MCF 10A (cell line): ENCODE measurements around the gene ASCL3. TPM values are rescaled to one million over a fixed set of nuclear protein-coding genes. Genes with fewer than 3 reads are reported as not detected.

Source experiments
- BruUV-seq: library from RNA; stranded (reverse); fragments of 400-500 nt; replicated peaks from 2 replicates; lab custom pipeline; 2021; lab: Mats Ljungman, UMichigan
- CTCF ChIA-PET: fragments of 300-600 bp; sonication (Branson Sonifier 250); formaldehyde crosslinking; extraction: SDS; loops from one replicate; lab custom pipeline; 2021; ENCODE audit warnings: antibody characterized with exemption, inconsistent platforms; lab: Yijun Ruan, JAX
- POLR2A ChIA-PET: fragments of 300-600, 350-650 bp; sonication (Branson Sonifier 250); formaldehyde crosslinking; extraction: SDS; loops from one replicate; lab custom pipeline; 2020; ENCODE audit warnings: antibody characterized with exemption, inconsistent platforms; lab: Yijun Ruan, JAX
- DNase-seq: peaks from one replicate; pipeline ENCODE4 v3.0.0-alpha.2; 2018; ENCODE audit not compliant: unreplicated experiment
- H3K27ac Mint-ChIP-seq: one replicate; pipeline ENCODE4 v1.8.0; 2022; ENCODE audit warnings: mild to moderate bottlenecking, low read depth, mixed read lengths; ENCODE audit not compliant: unreplicated experiment
- H3K27me3 Mint-ChIP-seq: one replicate; pipeline ENCODE4 v1.8.0; 2022; ENCODE audit warnings: mixed read lengths; ENCODE audit not compliant: insufficient read depth, unreplicated experiment
- H3K36me3 Mint-ChIP-seq: one replicate; pipeline ENCODE4 v1.8.0; 2022; ENCODE audit warnings: mild to moderate bottlenecking, moderate library complexity, mixed read lengths; ENCODE audit not compliant: insufficient read depth, unreplicated experiment
- H3K4me1 Mint-ChIP-seq: one replicate; pipeline ENCODE4 v1.8.0; 2022; ENCODE audit warnings: mixed read lengths; ENCODE audit not compliant: insufficient read depth, unreplicated experiment
- H3K4me3 Mint-ChIP-seq: one replicate; pipeline ENCODE4 v1.8.0; 2022; ENCODE audit warnings: mild to moderate bottlenecking, moderate library complexity, mixed read lengths; ENCODE audit not compliant: unreplicated experiment
- H3K9me3 Mint-ChIP-seq: one replicate; pipeline ENCODE4 v1.8.0; 2022; ENCODE audit warnings: mixed read lengths; ENCODE audit not compliant: unreplicated experiment
- CTCF ChIP-seq: fragments of 200-600 bp; IDR thresholded peaks from one replicate; pipeline ENCODE4 v1.8.0; 2022; ENCODE audit warnings: antibody characterized with exemption, mild to moderate bottlenecking; ENCODE audit not compliant: unreplicated experiment
- intact Hi-C: fragments of 100-400 bp; cut with micrococcal nuclease; formaldehyde crosslinking; loops from 2 replicates; pipeline ENCODE4 v1.14.1; 2022
- total RNA-seq: library from RNA; stranded (reverse); gene quantifications from 2 replicates; pipeline ENCODE4 v1.2.3, GENCODE V29; 2022

Gene ASCL3
- total RNA-seq, 1 experiment from 2014 or later, result not detected

- Mint-ChIP-seq H3K27me3 (no peaks in the 10 kb centered on the region), H3K27ac (no peak overlapping the region), H3K4me1 (peaks cover 14% of the 10 kb centered on the region), H3K4me3 (no peak overlapping the region), H3K9me3 (no peaks in the 10 kb centered on the region), H3K36me3 (peaks cover 7% of the 10 kb centered on the region)
- TF ChIP-seq CTCF, result no peak
- no TSS peak for BruUV-seq
- intact Hi-C loops, result no loop called here
- ChIA-PET POLR2A (interaction anchor here (0.8 to 0.9 kb wide), 2 partner anchors 16 to 98 kb away, joined by 3 read pairs; no protein-coding TSS in a partner anchor), CTCF (interaction anchor here (0.6 to 4.2 kb wide), 5 partner anchors 11 to 125 kb away, joined by 3 to 15 read pairs (median 3); no protein-coding TSS in a partner anchor)
- DNase-seq, result no peak
Observed at GRCh38 chr11:8930456-8931175, 12.2 kb downstream of the ASCL3 start.

- peaks cover 7% of the 10 kb centered on the region for H3K36me3 Mint-ChIP-seq
- no TSS peak for BruUV-seq
- ChIA-PET POLR2A (interaction anchor here (0.7 kb wide), 1 partner anchor 13 kb away, joined by 4 read pairs; the partner anchor contains the start of gene ASCL3), CTCF (interaction anchor here (0.8 to 4.2 kb wide), 3 partner anchors 14 to 329 kb away, joined by 3 to 15 read pairs (median 4); no protein-coding TSS in a partner anchor)
- no peak for DNase-seq
- peaks cover under 1% of the 10 kb centered on the region for H3K4me1 Mint-ChIP-seq
- H3K4me3 Mint-ChIP-seq, result no peak overlapping the region
- H3K27me3 Mint-ChIP-seq, result no peaks in the 10 kb centered on the region
- no peak overlapping the region for H3K27ac Mint-ChIP-seq
- H3K9me3 Mint-ChIP-seq, result no peaks in the 10 kb centered on the region
- no peak for TF ChIP-seq CTCF
- intact Hi-C loops, result no loop called here
Observed at GRCh38 chr11:8928981-8929615, 13.7 kb downstream of the ASCL3 start.

- no TSS peak for BruUV-seq
- CTCF ChIA-PET, result interaction anchor here (1.2 to 4.2 kb wide), 2 partner anchors 13 to 14 kb away, joined by 4 to 15 read pairs; no protein-coding TSS in a partner anchor
Observed at GRCh38 chr11:8928205-8928604, 14.6 kb downstream of the ASCL3 start.

More at GRCh38 chr11:8928205-8928604, 14.6 kb downstream of the ASCL3 start:
- POLR2A ChIA-PET, result no interaction called here
- DNase-seq, result no peak
- peaks cover 7% of the 10 kb centered on the region for H3K36me3 Mint-ChIP-seq
- H3K4me3 Mint-ChIP-seq, result no peak overlapping the region
- no peak for TF ChIP-seq CTCF
- intact Hi-C loops, result no loop called here
- no peaks in the 10 kb centered on the region for H3K9me3 Mint-ChIP-seq
- H3K27me3 Mint-ChIP-seq, result no peaks in the 10 kb centered on the region
- peaks cover 4% of the 10 kb centered on the region for H3K4me1 Mint-ChIP-seq
- H3K27ac Mint-ChIP-seq, result no peak overlapping the region
